MCF 10A (cell line): Measurements from ENCODE around the gene TP53AIP1. TPM values are rescaled to one million over a fixed set of nuclear protein-coding genes. Genes with fewer than 3 reads are reported as not detected.

ENCODE experiments used
- BruUV-seq: library from RNA; stranded (reverse); fragments of 400-500 nt; replicated peaks from 2 replicates; lab custom pipeline; 2021; lab: Mats Ljungman, UMichigan
- CTCF ChIA-PET: fragments of 300-600 bp; sonication (Branson Sonifier 250); formaldehyde crosslinking; extraction: SDS; loops from one replicate; lab custom pipeline; 2021; ENCODE audit warnings: antibody characterized with exemption, inconsistent platforms; lab: Yijun Ruan, JAX
- POLR2A ChIA-PET: fragments of 300-600, 350-650 bp; sonication (Branson Sonifier 250); formaldehyde crosslinking; extraction: SDS; loops from one replicate; lab custom pipeline; 2020; ENCODE audit warnings: antibody characterized with exemption, inconsistent platforms; lab: Yijun Ruan, JAX
- DNase-seq: peaks from one replicate; pipeline ENCODE4 v3.0.0-alpha.2; 2018; ENCODE audit not compliant: unreplicated experiment
- H3K27ac Mint-ChIP-seq: one replicate; pipeline ENCODE4 v1.8.0; 2022; ENCODE audit warnings: mild to moderate bottlenecking, low read depth, mixed read lengths; ENCODE audit not compliant: unreplicated experiment
- H3K27me3 Mint-ChIP-seq: one replicate; pipeline ENCODE4 v1.8.0; 2022; ENCODE audit warnings: mixed read lengths; ENCODE audit not compliant: insufficient read depth, unreplicated experiment
- H3K36me3 Mint-ChIP-seq: one replicate; pipeline ENCODE4 v1.8.0; 2022; ENCODE audit warnings: mild to moderate bottlenecking, moderate library complexity, mixed read lengths; ENCODE audit not compliant: insufficient read depth, unreplicated experiment
- H3K4me1 Mint-ChIP-seq: one replicate; pipeline ENCODE4 v1.8.0; 2022; ENCODE audit warnings: mixed read lengths; ENCODE audit not compliant: insufficient read depth, unreplicated experiment
- H3K4me3 Mint-ChIP-seq: one replicate; pipeline ENCODE4 v1.8.0; 2022; ENCODE audit warnings: mild to moderate bottlenecking, moderate library complexity, mixed read lengths; ENCODE audit not compliant: unreplicated experiment
- H3K9me3 Mint-ChIP-seq: one replicate; pipeline ENCODE4 v1.8.0; 2022; ENCODE audit warnings: mixed read lengths; ENCODE audit not compliant: unreplicated experiment
- intact Hi-C: fragments of 100-400 bp; cut with micrococcal nuclease; formaldehyde crosslinking; loops from 2 replicates; pipeline ENCODE4 v1.14.1; 2022
- total RNA-seq: library from RNA; stranded (reverse); gene quantifications from 2 replicates; pipeline ENCODE4 v1.2.3, GENCODE V29; 2022
- TF ChIP-seq, protein P1 (sequence below): fragments of 200-600 bp; IDR thresholded peaks from one replicate; pipeline ENCODE4 v1.8.0; 2022; ENCODE audit warnings: antibody characterized with exemption, mild to moderate bottlenecking; ENCODE audit not compliant: unreplicated experiment

Gene TP53AIP1
- total RNA-seq, 1 experiment from 2014 or later = 4.5 TPM

DNA sequence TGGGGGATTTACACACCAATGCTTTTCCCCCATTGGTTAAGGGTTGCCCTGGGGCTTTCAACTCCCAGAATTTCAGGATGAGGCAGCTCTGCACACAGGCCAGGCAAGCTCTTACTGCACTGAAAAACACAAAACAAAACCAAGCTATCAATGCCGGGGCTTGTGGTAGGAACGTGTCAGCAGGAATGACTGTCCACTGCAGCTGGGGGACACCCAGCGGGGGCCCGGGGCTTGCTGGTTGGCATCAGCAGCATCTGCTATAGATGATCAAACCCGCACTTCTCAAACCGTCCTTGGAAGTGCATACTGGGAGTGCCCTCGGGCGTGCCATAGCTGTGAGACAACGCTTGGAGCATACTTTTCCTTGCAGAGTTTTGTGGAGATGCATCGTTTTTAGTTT lies 7.7 kb downstream of the TP53AIP1 start:
- H3K4me3 Mint-ChIP-seq = no peak overlapping the region
- intact Hi-C loops = no loop called here
- CTCF ChIA-PET = interaction anchor here (2.2 kb wide), 1 partner anchor 50 kb away, joined by 10 read pairs; no protein-coding TSS in a partner anchor
- DNase-seq = no peak
- H3K36me3 Mint-ChIP-seq = peaks cover 6% of the 10 kb centered on the region
- H3K27me3 Mint-ChIP-seq = no peaks in the 10 kb centered on the region
- H3K4me1 Mint-ChIP-seq = peaks cover under 1% of the 10 kb centered on the region
- TF ChIP-seq, protein P1, sequence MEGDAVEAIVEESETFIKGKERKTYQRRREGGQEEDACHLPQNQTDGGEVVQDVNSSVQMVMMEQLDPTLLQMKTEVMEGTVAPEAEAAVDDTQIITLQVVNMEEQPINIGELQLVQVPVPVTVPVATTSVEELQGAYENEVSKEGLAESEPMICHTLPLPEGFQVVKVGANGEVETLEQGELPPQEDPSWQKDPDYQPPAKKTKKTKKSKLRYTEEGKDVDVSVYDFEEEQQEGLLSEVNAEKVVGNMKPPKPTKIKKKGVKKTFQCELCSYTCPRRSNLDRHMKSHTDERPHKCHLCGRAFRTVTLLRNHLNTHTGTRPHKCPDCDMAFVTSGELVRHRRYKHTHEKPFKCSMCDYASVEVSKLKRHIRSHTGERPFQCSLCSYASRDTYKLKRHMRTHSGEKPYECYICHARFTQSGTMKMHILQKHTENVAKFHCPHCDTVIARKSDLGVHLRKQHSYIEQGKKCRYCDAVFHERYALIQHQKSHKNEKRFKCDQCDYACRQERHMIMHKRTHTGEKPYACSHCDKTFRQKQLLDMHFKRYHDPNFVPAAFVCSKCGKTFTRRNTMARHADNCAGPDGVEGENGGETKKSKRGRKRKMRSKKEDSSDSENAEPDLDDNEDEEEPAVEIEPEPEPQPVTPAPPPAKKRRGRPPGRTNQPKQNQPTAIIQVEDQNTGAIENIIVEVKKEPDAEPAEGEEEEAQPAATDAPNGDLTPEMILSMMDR = no peak
- POLR2A ChIA-PET = interaction anchor here (0.6 to 0.9 kb wide), 2 partner anchors 13 to 460 kb away, joined by 3 read pairs; no protein-coding TSS in a partner anchor
- BruUV-seq = no TSS peak
- H3K9me3 Mint-ChIP-seq = no peaks in the 10 kb centered on the region
- no peak overlapping the region for H3K27ac Mint-ChIP-seq

DNA sequence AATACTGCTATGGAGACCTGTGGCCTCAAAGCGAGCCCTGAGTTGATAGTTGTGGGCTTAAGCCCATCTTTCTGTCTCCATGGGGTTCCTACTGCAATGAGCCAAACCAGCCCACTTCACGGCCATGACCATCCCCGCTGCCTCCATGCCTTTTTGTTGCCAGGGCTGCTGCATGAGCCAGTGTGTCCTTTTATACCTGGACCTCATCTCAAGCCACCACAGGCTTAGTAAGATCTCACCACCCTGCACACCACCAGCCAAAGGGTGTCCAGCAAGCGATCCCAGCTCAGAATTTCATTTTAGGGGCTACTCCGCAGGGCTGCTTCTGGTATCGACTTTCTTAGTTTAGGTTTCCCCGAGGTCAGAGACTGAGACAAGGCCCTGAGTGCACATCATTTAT lies 8.3 kb downstream of the TP53AIP1 start:
- Mint-ChIP-seq H3K36me3 (peaks cover 6% of the 10 kb centered on the region), H3K27ac (no peak overlapping the region), H3K9me3 (no peaks in the 10 kb centered on the region), H3K27me3 (no peaks in the 10 kb centered on the region), H3K4me1 (no peaks in the 10 kb centered on the region), H3K4me3 (no peak overlapping the region)
- TF ChIP-seq, protein P1 = no peak
- intact Hi-C loops = no loop called here
- DNase-seq = no peak
- ChIA-PET CTCF (interaction anchor here (0.6 to 2.2 kb wide), 3 partner anchors 11 to 50 kb away, joined by 3 to 10 read pairs (median 5); no protein-coding TSS in a partner anchor), POLR2A (interaction anchor here (0.6 to 0.9 kb wide), 2 partner anchors 14 to 459 kb away, joined by 3 read pairs; no protein-coding TSS in a partner anchor)
- no TSS peak for BruUV-seq

DNA sequence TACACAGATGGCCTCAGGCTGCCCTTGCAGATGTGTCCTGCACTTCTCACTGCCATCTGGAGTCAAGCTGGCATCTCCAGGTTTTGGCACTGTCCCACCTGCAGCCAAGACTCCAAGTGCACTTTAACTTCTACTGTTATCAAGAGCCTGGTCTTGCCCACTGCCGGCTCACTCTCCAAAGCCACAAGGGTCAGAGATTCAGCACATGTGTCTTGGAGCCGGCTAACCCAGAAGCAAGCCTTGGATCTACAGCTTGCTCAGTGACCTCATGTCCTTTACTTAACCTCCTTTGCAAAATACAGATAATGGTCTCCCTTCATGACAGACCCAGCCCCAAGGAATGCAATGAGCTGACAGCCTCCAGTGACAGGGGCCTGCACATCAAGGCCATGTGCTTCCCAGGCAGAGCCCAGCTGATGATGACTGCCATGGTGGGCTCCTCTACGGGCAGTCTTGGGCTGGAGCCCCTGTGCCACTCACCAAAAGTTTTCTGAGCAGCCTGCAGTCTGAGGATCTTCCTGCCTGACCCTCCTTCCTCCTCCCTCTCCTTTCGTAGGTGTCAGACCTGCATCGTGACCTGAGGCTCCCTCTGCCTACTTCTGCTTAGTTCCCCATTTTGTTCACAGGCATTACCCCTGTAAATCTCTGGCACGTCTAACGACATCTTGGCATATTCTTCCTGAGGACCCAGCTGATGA lies 9.0 kb downstream of the TP53AIP1 start:
- intact Hi-C loops = no loop called here
- Mint-ChIP-seq H3K4me3 (no peak overlapping the region), H3K4me1 (no peaks in the 10 kb centered on the region), H3K36me3 (peaks cover 6% of the 10 kb centered on the region), H3K9me3 (no peaks in the 10 kb centered on the region), H3K27ac (no peak overlapping the region), H3K27me3 (no peaks in the 10 kb centered on the region)
- CTCF ChIA-PET = interaction anchor here (0.6 to 2.2 kb wide), 4 partner anchors 10 to 49 kb away, joined by 3 to 10 read pairs (median 4); no protein-coding TSS in a partner anchor
- no TSS peak for BruUV-seq
- TF ChIP-seq, protein P1 = no peak
- DNase-seq = no peak
- POLR2A ChIA-PET = interaction anchor here (0.9 kb wide), 1 partner anchor 14 kb away, joined by 3 read pairs; no protein-coding TSS in a partner anchor

DNA sequence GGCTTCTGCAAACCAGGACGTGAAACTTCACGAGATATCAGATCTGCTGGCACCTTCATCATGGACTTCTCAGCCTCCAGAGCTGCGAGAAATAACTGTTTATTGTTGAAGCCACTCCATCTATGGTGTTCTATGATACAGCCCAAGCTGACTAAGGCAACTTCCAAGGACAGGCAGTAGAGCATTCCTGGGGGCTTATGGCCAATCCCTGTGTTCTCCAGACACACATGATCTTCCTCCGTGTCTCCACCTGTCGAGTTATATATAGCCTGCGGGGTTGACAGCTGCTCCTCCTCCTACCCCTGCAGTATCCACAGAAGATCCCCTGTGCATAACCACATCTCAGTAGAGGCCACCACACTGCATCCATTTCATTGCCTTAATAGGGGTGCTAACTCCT lies 11.0 kb downstream of the TP53AIP1 start:
- Mint-ChIP-seq H3K4me1 (no peaks in the 10 kb centered on the region), H3K9me3 (no peaks in the 10 kb centered on the region), H3K27me3 (no peaks in the 10 kb centered on the region), H3K4me3 (no peak overlapping the region), H3K27ac (no peak overlapping the region), H3K36me3 (peaks cover 6% of the 10 kb centered on the region)
- ChIA-PET CTCF (no interaction called here), POLR2A (no interaction called here)
- no TSS peak for BruUV-seq
- intact Hi-C loops = no loop called here
- no peak for DNase-seq
- TF ChIP-seq, protein P1 = no peak
